HCT116 (cell line): Measurements from ENCODE around the gene P3H3. TPM values are rescaled to one million over a fixed set of nuclear protein-coding genes. Genes with fewer than 3 reads are reported as not detected.

Source experiments
- ATAC-seq: fragments of 200-7000 bp; cut with Tn5 transposase; 2 replicates; pipeline ENCODE4 v1.9.1; 2020; ENCODE audit warnings: mild to moderate bottlenecking, moderate library complexity
- BruUV-seq: library from RNA; stranded (reverse); fragments of 400-500 nt; replicated peaks from 2 replicates; lab custom pipeline; 2021; lab: Mats Ljungman, UMichigan
- CTCF ChIA-PET: fragments of 300-600 bp; sonication (Branson Sonifier 250); formaldehyde crosslinking; loops from one replicate; lab custom pipeline; 2021; ENCODE audit warnings: antibody characterized with exemption; lab: Charles Lee
- POLR2A ChIA-PET: fragments of 300-600, 350-600 bp; sonication (Branson Sonifier 250); formaldehyde crosslinking; loops from one replicate; lab custom pipeline; 2021; ENCODE audit warnings: antibody characterized with exemption; lab: Charles Lee
- RAD21 ChIA-PET, 2 experiments: fragments of 300-600 bp; sonication (Branson Sonifier 250); formaldehyde crosslinking; loops; one replicate each; lab custom pipeline; 2023; ENCODE audit warnings: low total read pairs in 2 of 2; ENCODE audit not compliant: uncharacterized antibody in 2 of 2, unreplicated experiment in 2 of 2, low non-redundant PET in 1 of 2; lab: Charles Lee
- DNase-seq: peaks from one replicate; pipeline ENCODE4 v3.0.0-alpha.2; 2010; ENCODE audit warnings: low read depth, low spot score
- H2AFZ ChIP-seq: fragments of 200-600 bp; shearing (Covaris generic), sonication (generic); 2 replicates; pipeline ENCODE4 v1.6.1; 2017; ENCODE audit warnings: low read depth, mixed run types, mixed read lengths, antibody characterized with exemption, low read length; ENCODE audit not compliant: poor library complexity, severe bottlenecking
- H3K27ac ChIP-seq: 2 replicates; pipeline ENCODE4 v1.5.1; 2012; ENCODE audit warnings: low read depth, low read length
- H3K27me3 ChIP-seq: fragments of 200-600 bp; sonication (generic); 2 replicates; pipeline ENCODE4 v1.6.1; 2016; ENCODE audit warnings: mixed run types, low read length, mixed read lengths; ENCODE audit not compliant: insufficient read depth
- H3K36me3 ChIP-seq, 2 experiments: fragments of 200-500 bp in 1 of 2; fragments of 200-600 bp in 1 of 2; sonication (Bioruptor generic) in 1 of 2; sonication (generic) in 1 of 2; 2 replicates each; pipeline versions ENCODE4 v1.5.1 to v1.6.1; 2014 to 2016; ENCODE audit warnings: low read length in 2 of 2, inconsistent platforms in 1 of 2, mixed read lengths in 1 of 2, mixed run types in 1 of 2; ENCODE audit not compliant: insufficient read depth in 2 of 2, control insufficient read depth in 1 of 2
- H3K4me1 ChIP-seq, 2 experiments: fragments of 200-600 bp in 1 of 2; sonication (generic) in 1 of 2; 2 replicates each; pipeline versions ENCODE4 v1.5.1 to v1.6.1; 2012 to 2017; ENCODE audit warnings: low read length in 2 of 2, inconsistent platforms in 1 of 2, mild to moderate bottlenecking in 1 of 2, mixed read lengths in 1 of 2, mixed run types in 1 of 2, moderate library complexity in 1 of 2; ENCODE audit not compliant: insufficient read depth in 2 of 2, control insufficient read depth in 1 of 2
- H3K4me2 ChIP-seq: fragments of 200-600 bp; sonication (generic); 2 replicates; pipeline ENCODE4 v1.6.1; 2017; ENCODE audit warnings: mixed run types, low read length, mixed read lengths
- H3K4me3 ChIP-seq, 2 experiments: fragments of 200-600 bp in 1 of 2; sonication (generic) in 1 of 2; replicated peaks in 1 of 2; 2 replicates each; pipeline ENCODE4 v1.5.1; 2011 to 2016; ENCODE audit warnings: low read length in 2 of 2, control low read depth in 1 of 2, low read depth in 1 of 2, mild to moderate bottlenecking in 1 of 2, mixed read lengths in 1 of 2, mixed run types in 1 of 2
- H3K79me2 ChIP-seq: fragments of 200-600 bp; sonication (generic); 2 replicates; pipeline ENCODE4 v1.6.1; 2017; ENCODE audit warnings: mild to moderate bottlenecking, mixed run types, low read length, moderate library complexity, mixed read lengths; ENCODE audit not compliant: insufficient read depth
- H3K9ac ChIP-seq: fragments of 200-600 bp; sonication (generic); 2 replicates; pipeline ENCODE4 v1.6.1; 2016; ENCODE audit warnings: low read length, mixed read lengths
- H3K9me2 ChIP-seq: fragments of 200-600 bp; sonication (generic), shearing (Covaris generic); 2 replicates; pipeline ENCODE4 v1.6.1; 2017; ENCODE audit warnings: mixed run types, mild to moderate bottlenecking, moderate library complexity; ENCODE audit not compliant: insufficient read depth
- H3K9me3 ChIP-seq, 2 experiments: fragments of 200-500 bp in 1 of 2; fragments of 200-600 bp in 1 of 2; sonication (Bioruptor generic) in 1 of 2; sonication (generic) in 1 of 2; 2 replicates each; pipeline ENCODE4 v1.6.1; 2014 to 2017; ENCODE audit warnings: low read length in 2 of 2, mixed read lengths in 2 of 2, inconsistent platforms in 1 of 2, low read depth in 1 of 2, mild to moderate bottlenecking in 1 of 2, mixed run types in 1 of 2, moderate library complexity in 1 of 2; ENCODE audit not compliant: control insufficient read depth in 1 of 2, insufficient read depth in 1 of 2
- H4K20me1 ChIP-seq: fragments of 200-600 bp; sonication (generic), shearing (Covaris generic); 2 replicates; pipeline ENCODE4 v1.6.1; 2017; ENCODE audit warnings: mixed run types, mild to moderate bottlenecking, moderate library complexity; ENCODE audit not compliant: insufficient read depth
- ELF1 ChIP-seq: IDR thresholded peaks from 2 replicates; pipeline ENCODE4 v1.6.1; 2012; ENCODE audit warnings: low read depth, borderline replicate concordance
- POLR2A ChIP-seq: IDR thresholded peaks from 2 replicates; pipeline ENCODE4 v1.7.0; 2011; ENCODE audit warnings: borderline replicate concordance; ENCODE audit not compliant: insufficient read depth, insufficient read length; ENCODE audit errors: extremely low read depth
- POLR2AphosphoS5 ChIP-seq: IDR thresholded peaks from 2 replicates; pipeline ENCODE4 v1.6.1; 2011; ENCODE audit warnings: mild to moderate bottlenecking, low read depth, low read length, moderate library complexity
- TCF7L2 ChIP-seq: IDR thresholded peaks from 2 replicates; pipeline ENCODE4 v1.7.0; 2011; ENCODE audit warnings: borderline replicate concordance, inconsistent platforms; ENCODE audit not compliant: insufficient read depth, insufficient read length; ENCODE audit errors: extremely low read depth
- ZFX ChIP-seq: fragments of 450-650 bp; IDR thresholded peaks from 2 replicates; pipeline ENCODE4 v1.6.1; 2017
- intact Hi-C: fragments of 100-400 bp; cut with micrococcal nuclease; formaldehyde crosslinking; loops from 2 replicates; pipeline ENCODE4 v1.10.0; 2022
- total RNA-seq: library from RNA; stranded (reverse); gene quantifications from one replicate; pipeline ENCODE4 v1.2.1, GENCODE V29; 2021; ENCODE audit not compliant: unreplicated experiment

P3H3 gene
- total RNA-seq, 1 experiment from 2014 or later = 32.2 TPM

- ChIA-PET RAD21 (no interaction called here), POLR2A (interaction anchor here (1.0 to 1.4 kb wide), 2 partner anchors 61 to 137 kb away, joined by 3 to 4 read pairs; partner anchors contain the start of genes PTMS and ZNF384), CTCF (interaction anchor here (0.9 to 2.4 kb wide), 3 partner anchors 61 to 74 kb away, joined by 3 to 11 read pairs (median 3); partner anchors contain the start of genes MLF2 and PTMS)
- peak overlapping the region; percentile 54 to 95 for H3K4me3 ChIP-seq
- ATAC-seq = no peak
- H4K20me1 ChIP-seq = no peaks in the 10 kb centered on the region
- H3K9ac ChIP-seq = peak overlapping the region; percentile 66
- no peaks in the 10 kb centered on the region for H3K9me3 ChIP-seq
- peaks cover 6% of the 10 kb centered on the region; the same call in 1 of the 2 replicates for H3K27me3 ChIP-seq
- intact Hi-C loops = no loop called here
- DNase-seq = no peak
- no peak for TF ChIP-seq ELF1
- peak; percentile 16; the same call in 1 of the 2 replicates for TF ChIP-seq ZFX
- H2AFZ ChIP-seq = no peak overlapping the region
- peaks cover 31% of the 10 kb centered on the region for H3K79me2 ChIP-seq
- H3K9me2 ChIP-seq = no peaks in the 10 kb centered on the region
- BruUV-seq = no TSS peak
- H3K36me3 ChIP-seq = peaks cover 5 to 12% of the 10 kb centered on the region in 2 experiments; a peak in 2 of 4 replicates
- H3K4me2 ChIP-seq = peak overlapping the region; percentile 91
- H3K27ac ChIP-seq = peak overlapping the region; percentile 78
- H3K4me1 ChIP-seq = peaks cover 17 to 41% of the 10 kb centered on the region in 2 experiments
Observed at GRCh38 chr12:6826734-6827436, 1.3 kb upstream of the P3H3 start.

DNA sequence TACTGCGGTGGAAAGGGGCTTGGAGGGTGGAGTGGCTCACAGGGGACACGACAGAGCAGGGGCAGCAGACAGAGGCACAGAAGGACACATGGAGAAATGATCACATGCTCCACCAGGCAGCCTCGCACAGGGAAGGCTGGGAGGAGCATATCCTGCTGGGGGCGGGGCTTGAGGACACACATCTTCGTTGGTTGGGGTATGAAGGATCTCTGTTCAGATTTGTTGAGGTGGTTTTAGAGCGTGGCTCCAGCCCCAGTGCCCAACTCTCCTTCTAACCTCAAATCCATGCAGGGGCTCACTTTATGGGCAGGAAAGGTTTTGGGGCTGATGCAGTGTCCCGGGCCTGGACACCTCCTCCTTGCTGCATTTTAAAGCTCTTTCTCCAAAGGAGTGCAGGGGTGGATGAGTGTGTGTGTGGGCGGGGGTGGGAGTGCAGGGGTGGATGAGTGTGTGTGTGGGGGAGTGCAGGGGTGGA is 733 bp upstream of the P3H3 start:
- Histone ChIP-seq H4K20me1 (no peaks in the 10 kb centered on the region), H3K9me2 (no peaks in the 10 kb centered on the region), H3K4me3 (peak overlapping the region; percentile 54 to 95), H2AFZ (no peak overlapping the region), H3K4me2 (peak overlapping the region; percentile 91), H3K79me2 (peaks cover 31% of the 10 kb centered on the region), H3K9ac (peak overlapping the region; percentile 66), H3K9me3 (no peaks in the 10 kb centered on the region), H3K4me1 (peaks cover 12 to 35% of the 10 kb centered on the region in 2 experiments), H3K27me3 (peaks cover 1% of the 10 kb centered on the region; the same call in 1 of the 2 replicates), H3K27ac (peak overlapping the region; percentile 78), H3K36me3 (peaks cover 5 to 17% of the 10 kb centered on the region in 2 experiments; a peak in 2 of 4 replicates)
- ChIA-PET POLR2A (interaction anchor here (1.0 to 3.6 kb wide), 3 partner anchors 41 to 138 kb away, joined by 3 to 11 read pairs (median 4); partner anchors contain the start of genes PTMS and ZNF384), RAD21 (no interaction called here), CTCF (interaction anchor here (1.4 to 2.7 kb wide), 3 partner anchors 24 to 74 kb away, joined by 3 to 11 read pairs (median 8); partner anchors contain the start of genes CDCA3, MLF2, PTMS and USP5)
- TF ChIP-seq TCF7L2 (no peak), POLR2A (peak; percentile 81), POLR2AphosphoS5 (peak; percentile 85)
- intact Hi-C loops = no loop called here
- DNase-seq = peak; percentile 69
- ATAC-seq = peak; percentile 66
- TSS peak; percentile 40 for BruUV-seq
